ENCODE data around the gene SPRR2B.
A peak's percentile ranks its signal among the peaks of the same experiment; 100 is the strongest.
"Not testable (repeated sequence)": the region's sequence is repeated elsewhere in the genome, so short reads cannot be mapped to it uniquely, and the experiment has no call there.

Gene SPRR2B

DNA sequence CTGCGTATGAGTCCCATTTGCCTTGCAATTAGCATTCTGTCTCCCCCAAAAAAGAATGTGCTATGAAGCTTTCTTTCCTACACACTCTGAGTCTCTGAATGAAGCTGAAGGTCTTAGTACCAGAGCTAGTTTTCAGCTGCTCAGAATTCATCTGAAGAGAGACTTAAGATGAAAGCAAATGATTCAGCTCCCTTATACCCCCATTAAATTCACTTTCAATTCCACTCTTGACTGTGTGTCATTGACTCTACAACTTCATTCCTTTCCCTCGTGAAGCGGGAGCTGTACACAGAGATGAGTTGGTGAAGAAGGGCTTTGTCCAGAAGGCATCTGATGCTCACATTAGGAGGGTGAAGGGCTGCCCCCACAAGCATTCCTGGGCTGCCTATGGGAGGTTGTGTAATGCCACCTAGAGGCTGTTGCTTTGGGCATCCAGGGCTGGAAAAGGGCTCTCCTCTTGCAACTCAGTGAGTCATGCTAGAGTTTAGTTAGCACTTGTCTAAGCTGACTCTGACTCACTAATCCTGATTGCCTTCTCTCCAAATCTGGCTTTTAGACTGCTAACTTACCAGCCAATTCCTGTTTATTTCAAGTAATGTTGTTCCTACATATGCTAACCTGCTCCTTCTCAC is 38.6 kb downstream of the SPRR2B start:
- peak; percentile 67 for DNase-seq

GRCh38 chr1:153032073-153032472 is 39.3 kb downstream of the SPRR2B start:
- DNase-seq, result no peak

GRCh38 chr1:153030895-153031294 is 40.5 kb downstream of the SPRR2B start, which contains the start of gene SPRR1B:
SPRR1B (plus strand) TSS chr1:153031203; CDS start chr1:153032346, 1,143 bp downstream.
- DNase-seq, result no peak

DNA sequence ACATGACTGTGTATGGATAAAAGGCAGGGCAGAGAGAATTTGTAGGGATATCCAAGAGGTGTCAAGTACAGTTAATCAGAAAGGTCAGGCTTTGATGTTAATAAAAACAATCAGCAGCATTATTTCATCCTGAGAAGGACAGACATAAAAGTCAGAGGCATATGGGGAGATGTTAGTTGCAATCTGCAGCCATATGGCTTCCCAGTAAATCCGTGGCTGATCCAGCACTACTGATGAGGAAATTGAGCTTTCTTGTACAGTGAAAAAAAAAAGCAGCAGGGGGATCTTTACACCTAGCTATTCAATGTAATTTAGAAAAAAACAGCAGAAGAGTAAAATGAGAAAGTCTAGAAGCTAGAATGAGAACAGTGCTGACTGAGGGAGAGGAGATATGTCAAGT is 42.6 kb downstream of the SPRR2B start:
- peak; percentile 70 for DNase-seq

DNA sequence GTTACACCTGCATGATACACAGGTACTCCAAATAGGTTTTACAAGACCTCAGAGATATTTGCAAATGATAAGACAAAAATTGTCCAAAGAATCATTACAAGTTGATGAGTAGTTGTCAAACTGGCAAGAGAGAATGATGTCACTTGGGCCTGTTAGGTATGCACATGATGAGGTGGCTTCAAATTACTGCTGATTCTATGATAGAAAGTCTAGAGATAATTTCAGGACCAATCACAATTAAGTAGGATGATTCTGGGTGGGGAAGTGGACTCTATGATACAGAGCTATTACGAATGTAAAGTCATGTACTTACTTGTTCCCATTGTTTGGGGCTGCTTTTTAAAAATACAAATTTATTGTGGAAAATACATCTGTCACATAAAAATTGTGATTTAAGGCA is 45.6 kb downstream of the SPRR2B start:
- no peak for DNase-seq

GRCh38 chr1:153024413-153024812 is 47.0 kb downstream of the SPRR2B start:
- DNase-seq, result no peak

DNA sequence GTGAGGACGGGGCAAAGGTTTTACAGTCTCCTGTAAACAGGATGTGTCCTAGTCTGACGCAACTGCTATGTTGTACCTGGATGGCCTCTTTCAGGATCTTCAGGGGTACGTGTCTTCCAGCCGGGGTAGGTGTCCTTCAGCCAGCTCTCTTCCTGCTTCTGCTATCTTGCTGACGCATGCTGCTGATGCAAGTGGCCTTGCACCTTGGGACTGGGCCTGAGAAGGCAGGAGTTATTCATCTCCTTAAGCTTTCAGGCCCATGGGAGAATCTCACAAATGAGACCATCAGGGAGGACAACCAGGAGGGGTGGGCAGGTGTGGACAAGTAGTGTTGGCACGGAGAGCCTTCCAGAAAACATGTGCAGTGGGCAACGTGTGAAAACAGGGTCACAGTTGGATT is 48.3 kb downstream of the SPRR2B start:
- no peak for DNase-seq

- DNase-seq, result not testable (repeated sequence)
Measured at GRCh38 chr1:153022340-153022739, 49.1 kb downstream of the SPRR2B start.

DNA sequence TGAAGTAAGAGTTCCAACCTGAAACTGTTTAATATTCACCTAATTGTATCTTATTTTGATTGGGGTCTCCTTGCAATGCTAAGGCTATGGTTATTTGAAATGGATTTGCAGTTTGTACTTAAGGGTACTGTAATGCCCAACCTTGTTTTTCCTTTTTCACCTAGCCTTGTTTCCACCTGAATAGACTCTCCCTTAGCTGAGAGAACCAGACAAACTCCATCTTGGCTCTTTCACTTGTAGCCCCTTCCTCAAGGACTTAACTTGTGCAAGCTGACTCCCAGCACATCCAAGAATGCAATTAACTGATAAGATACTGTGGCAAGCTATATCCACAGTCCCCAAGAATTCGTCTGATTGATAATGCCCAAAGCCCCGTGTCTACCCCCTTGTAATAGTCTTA is 49.6 kb downstream of the SPRR2B start:
- not testable (repeated sequence) for DNase-seq
